SK-N-SH (cell line): ENCODE measurements around the gene MBNL2. TPM values are rescaled to one million over a fixed set of nuclear protein-coding genes. Genes with fewer than 3 reads are reported as not detected.

Experiments
- CHD2 ChIP-seq: fragments of 150-350 bp; IDR thresholded peaks from 2 replicates; pipeline ENCODE4 v1.6.1; 2018; ENCODE audit warnings: low read length; ENCODE audit not compliant: partially characterized antibody
- EP300 ChIP-seq, 2 experiments: IDR thresholded peaks; 2 replicates each; pipeline versions ENCODE4 v1.4.0 to v1.6.1; 2012; ENCODE audit warnings: borderline replicate concordance in 1 of 2, low read depth in 1 of 2, low read length in 1 of 2
- NFIC ChIP-seq: IDR thresholded peaks from 2 replicates; pipeline ENCODE4 v1.4.0; 2012; ENCODE audit warnings: borderline replicate concordance
- NRF1 ChIP-seq: IDR thresholded peaks from 2 replicates; pipeline ENCODE4 v1.6.1; 2012; ENCODE audit warnings: low read depth, mild to moderate bottlenecking, low read length
- POLR2AphosphoS5 ChIP-seq: IDR thresholded peaks from 2 replicates; pipeline ENCODE4 v1.6.1; 2012; ENCODE audit warnings: low read depth, low read length
- RAD21 ChIP-seq: IDR thresholded peaks from 2 replicates; pipeline ENCODE4 v1.6.1; 2012; ENCODE audit warnings: mild to moderate bottlenecking, low read length
- SMC3 ChIP-seq: IDR thresholded peaks from 2 replicates; pipeline ENCODE4 v1.6.1; 2012; ENCODE audit warnings: low read depth, low read length, improper control_type of control experiment
- TAF1 ChIP-seq: IDR thresholded peaks from 2 replicates; pipeline ENCODE4 v1.6.1; 2012; ENCODE audit warnings: low read depth, mild to moderate bottlenecking, low read length, moderate library complexity, borderline replicate concordance
- TCF12 ChIP-seq: IDR thresholded peaks from 2 replicates; pipeline ENCODE4 v1.4.0; 2012
- TEAD4 ChIP-seq: IDR thresholded peaks from 2 replicates; pipeline ENCODE4 v1.4.0; 2012; ENCODE audit warnings: mild to moderate bottlenecking, borderline replicate concordance; ENCODE audit not compliant: insufficient read depth
- polyA plus RNA-seq, 3 experiments: library from polyadenylated mRNA; depleted of rRNA; stranded (reverse); fragments of >200 nt; gene quantifications; 2 replicates each; pipeline ENCODE4 v1.2.3, GENCODE V29; 2012
- TF ChIP-seq, protein P1 (sequence below): IDR thresholded peaks from 2 replicates; pipeline ENCODE4 v1.6.1; 2012; ENCODE audit warnings: mild to moderate bottlenecking, low read depth, low read length, moderate library complexity
- TF ChIP-seq, protein P2 (sequence below): IDR thresholded peaks from 2 replicates; pipeline ENCODE4; 2012
- TF ChIP-seq, protein P3 (sequence below): IDR thresholded peaks from 2 replicates; pipeline ENCODE4 v1.4.0; 2012; ENCODE audit warnings: low read depth, borderline replicate concordance

MBNL2 gene
- polyA plus RNA-seq, 1 of the 3 experiments (the other 2 are of a cell fraction): 24.5 TPM

DNA sequence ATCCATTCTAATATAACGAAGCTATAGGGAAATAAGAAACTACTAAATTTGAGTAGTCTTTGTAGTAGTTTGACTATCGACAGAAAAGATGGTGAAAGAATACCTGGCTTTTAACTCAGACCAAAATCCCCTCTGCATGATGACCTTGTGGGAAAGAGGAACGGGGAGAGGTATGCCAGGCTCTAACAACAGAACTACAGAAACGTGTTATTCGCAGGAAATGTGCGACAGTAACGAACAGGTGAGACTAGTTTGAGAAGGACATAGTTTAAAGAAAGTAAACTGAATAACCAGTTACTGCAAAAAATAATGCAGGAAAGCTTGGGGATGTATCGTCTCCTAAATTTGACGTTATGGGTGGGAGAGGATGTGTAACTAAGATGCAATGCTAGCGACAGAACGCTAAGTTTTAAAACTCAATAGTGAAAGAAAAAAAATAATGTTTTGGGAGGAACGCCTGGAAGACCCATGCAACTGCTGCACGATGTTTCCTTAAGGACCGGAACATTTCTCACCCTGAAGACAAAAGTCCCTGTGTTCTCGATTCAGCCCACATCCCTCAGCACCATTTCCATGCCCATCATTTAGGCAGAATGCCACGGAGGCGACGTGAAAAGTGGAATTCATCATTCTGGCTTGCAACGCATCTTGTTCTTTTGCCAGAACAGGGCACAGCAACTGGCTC lies 210.2 kb downstream of the MBNL2 start (continued):
- TF ChIP-seq, protein P1, sequence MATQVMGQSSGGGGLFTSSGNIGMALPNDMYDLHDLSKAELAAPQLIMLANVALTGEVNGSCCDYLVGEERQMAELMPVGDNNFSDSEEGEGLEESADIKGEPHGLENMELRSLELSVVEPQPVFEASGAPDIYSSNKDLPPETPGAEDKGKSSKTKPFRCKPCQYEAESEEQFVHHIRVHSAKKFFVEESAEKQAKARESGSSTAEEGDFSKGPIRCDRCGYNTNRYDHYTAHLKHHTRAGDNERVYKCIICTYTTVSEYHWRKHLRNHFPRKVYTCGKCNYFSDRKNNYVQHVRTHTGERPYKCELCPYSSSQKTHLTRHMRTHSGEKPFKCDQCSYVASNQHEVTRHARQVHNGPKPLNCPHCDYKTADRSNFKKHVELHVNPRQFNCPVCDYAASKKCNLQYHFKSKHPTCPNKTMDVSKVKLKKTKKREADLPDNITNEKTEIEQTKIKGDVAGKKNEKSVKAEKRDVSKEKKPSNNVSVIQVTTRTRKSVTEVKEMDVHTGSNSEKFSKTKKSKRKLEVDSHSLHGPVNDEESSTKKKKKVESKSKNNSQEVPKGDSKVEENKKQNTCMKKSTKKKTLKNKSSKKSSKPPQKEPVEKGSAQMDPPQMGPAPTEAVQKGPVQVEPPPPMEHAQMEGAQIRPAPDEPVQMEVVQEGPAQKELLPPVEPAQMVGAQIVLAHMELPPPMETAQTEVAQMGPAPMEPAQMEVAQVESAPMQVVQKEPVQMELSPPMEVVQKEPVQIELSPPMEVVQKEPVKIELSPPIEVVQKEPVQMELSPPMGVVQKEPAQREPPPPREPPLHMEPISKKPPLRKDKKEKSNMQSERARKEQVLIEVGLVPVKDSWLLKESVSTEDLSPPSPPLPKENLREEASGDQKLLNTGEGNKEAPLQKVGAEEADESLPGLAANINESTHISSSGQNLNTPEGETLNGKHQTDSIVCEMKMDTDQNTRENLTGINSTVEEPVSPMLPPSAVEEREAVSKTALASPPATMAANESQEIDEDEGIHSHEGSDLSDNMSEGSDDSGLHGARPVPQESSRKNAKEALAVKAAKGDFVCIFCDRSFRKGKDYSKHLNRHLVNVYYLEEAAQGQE: no peak
- TF ChIP-seq, protein P2, sequence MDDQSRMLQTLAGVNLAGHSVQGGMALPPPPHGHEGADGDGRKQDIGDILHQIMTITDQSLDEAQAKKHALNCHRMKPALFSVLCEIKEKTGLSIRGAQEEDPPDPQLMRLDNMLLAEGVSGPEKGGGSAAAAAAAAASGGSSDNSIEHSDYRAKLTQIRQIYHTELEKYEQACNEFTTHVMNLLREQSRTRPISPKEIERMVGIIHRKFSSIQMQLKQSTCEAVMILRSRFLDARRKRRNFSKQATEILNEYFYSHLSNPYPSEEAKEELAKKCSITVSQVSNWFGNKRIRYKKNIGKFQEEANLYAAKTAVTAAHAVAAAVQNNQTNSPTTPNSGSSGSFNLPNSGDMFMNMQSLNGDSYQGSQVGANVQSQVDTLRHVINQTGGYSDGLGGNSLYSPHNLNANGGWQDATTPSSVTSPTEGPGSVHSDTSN: no peak
- TF ChIP-seq TAF1 (0 out of 2 replicates have a peak, but pooled peaks have one; percentile 29), TEAD4 (no peak), TCF12 (no peak; the same call in 1 of the 2 replicates), NRF1 (no peak), RAD21 (no peak), POLR2AphosphoS5 (peak; percentile 85), CHD2 (no peak), SMC3 (no peak), EP300 (IDR thresholded peaks at IDR 0.05; ENCODE audit: borderline replicate concordance in 1 of 2, low read depth in 1 of 2, low read length in 1 of 2) (no peak), NFIC (peak; percentile 62; the same call in 1 of the 2 replicates)
- TF ChIP-seq, protein P3, sequence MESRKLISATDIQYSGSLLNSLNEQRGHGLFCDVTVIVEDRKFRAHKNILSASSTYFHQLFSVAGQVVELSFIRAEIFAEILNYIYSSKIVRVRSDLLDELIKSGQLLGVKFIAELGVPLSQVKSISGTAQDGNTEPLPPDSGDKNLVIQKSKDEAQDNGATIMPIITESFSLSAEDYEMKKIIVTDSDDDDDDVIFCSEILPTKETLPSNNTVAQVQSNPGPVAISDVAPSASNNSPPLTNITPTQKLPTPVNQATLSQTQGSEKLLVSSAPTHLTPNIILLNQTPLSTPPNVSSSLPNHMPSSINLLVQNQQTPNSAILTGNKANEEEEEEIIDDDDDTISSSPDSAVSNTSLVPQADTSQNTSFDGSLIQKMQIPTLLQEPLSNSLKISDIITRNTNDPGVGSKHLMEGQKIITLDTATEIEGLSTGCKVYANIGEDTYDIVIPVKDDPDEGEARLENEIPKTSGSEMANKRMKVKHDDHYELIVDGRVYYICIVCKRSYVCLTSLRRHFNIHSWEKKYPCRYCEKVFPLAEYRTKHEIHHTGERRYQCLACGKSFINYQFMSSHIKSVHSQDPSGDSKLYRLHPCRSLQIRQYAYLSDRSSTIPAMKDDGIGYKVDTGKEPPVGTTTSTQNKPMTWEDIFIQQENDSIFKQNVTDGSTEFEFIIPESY: no peak
